Measurements from ENCODE around the gene TDRD12. TPM values are rescaled to one million over a fixed set of nuclear protein-coding genes. Genes with fewer than 3 reads are reported as not detected.

The TDRD12 gene
- total RNA-seq, 1 experiment from 2014 or later: 0.64 TPM

GRCh38 chr19:32870981-32871451, 151.4 kb downstream of the TDRD12 start:
- H3K4me1 ChIP-seq (ENCODE audit: insufficient read depth, low read length, poor library complexity, severe bottlenecking): no peaks in the 10 kb centered on the region
- H3K27me3 ChIP-seq (replicated peaks; ENCODE audit: insufficient read depth, low read depth, low read length, poor library complexity): no peaks in the 10 kb centered on the region
- ChIA-PET POLR2A (ENCODE audit: low non-redundant PET) (no interaction called here), CTCF (no interaction called here)
- TF ChIP-seq EZH2 (IDR thresholded peaks at IDR 0.05; ENCODE audit: borderline replicate concordance, low read depth, low read length, poor library complexity, severe bottlenecking) (no peak), CTCF (conservative IDR thresholded peaks at IDR 0.05; ENCODE audit: low read depth, low read length) (no peak)
- BruUV-seq (replicated peaks): no TSS peak
- H3K4me3 ChIP-seq (ENCODE audit: low read depth, low read length, poor library complexity, severe bottlenecking): no peak overlapping the region
- H3K9me3 ChIP-seq (ENCODE audit: low read depth, low read length, poor library complexity, severe bottlenecking): no peaks in the 10 kb centered on the region
- no peak overlapping the region for H3K27ac ChIP-seq (ENCODE audit: low read depth, low read length, poor library complexity, severe bottlenecking)
- H3K36me3 ChIP-seq (ENCODE audit: insufficient read depth, low read length, poor library complexity, severe bottlenecking): no peaks in the 10 kb centered on the region
- intact Hi-C loops (cut with micrococcal nuclease; ENCODE audit: unreplicated experiment): no loop called here
- no peak for DNase-seq (ENCODE audit: low spot score)

GRCh38 chr19:32872391-32872790, 152.8 kb downstream of the TDRD12 start:
- no TSS peak for BruUV-seq (replicated peaks)
- DNase-seq (ENCODE audit: low spot score): no peak

GRCh38 chr19:32873247-32873959, 153.8 kb downstream of the TDRD12 start:
- intact Hi-C loops (cut with micrococcal nuclease; ENCODE audit: unreplicated experiment): no loop called here
- no peaks in the 10 kb centered on the region for H3K36me3 ChIP-seq (ENCODE audit: insufficient read depth, low read length, poor library complexity, severe bottlenecking)
- H3K27ac ChIP-seq (ENCODE audit: low read depth, low read length, poor library complexity, severe bottlenecking): no peak overlapping the region
- no peaks in the 10 kb centered on the region for H3K4me1 ChIP-seq (ENCODE audit: insufficient read depth, low read length, poor library complexity, severe bottlenecking)
- DNase-seq (ENCODE audit: low spot score): no peak
- BruUV-seq (replicated peaks): no TSS peak
- H3K4me3 ChIP-seq (ENCODE audit: low read depth, low read length, poor library complexity, severe bottlenecking): no peak overlapping the region
- no peaks in the 10 kb centered on the region for H3K9me3 ChIP-seq (ENCODE audit: low read depth, low read length, poor library complexity, severe bottlenecking)
- no peaks in the 10 kb centered on the region for H3K27me3 ChIP-seq (replicated peaks; ENCODE audit: insufficient read depth, low read depth, low read length, poor library complexity)
- CTCF ChIA-PET: no interaction called here
- TF ChIP-seq EZH2 (IDR thresholded peaks at IDR 0.05; ENCODE audit: borderline replicate concordance, low read depth, low read length, poor library complexity, severe bottlenecking): no peak
- TF ChIP-seq CTCF (conservative IDR thresholded peaks at IDR 0.05; ENCODE audit: low read depth, low read length): no peak
- POLR2A ChIA-PET (ENCODE audit: low non-redundant PET): no interaction called here

More at GRCh38 chr19:32872391-32872790, 152.8 kb downstream of the TDRD12 start:
- ChIA-PET POLR2A (ENCODE audit: low non-redundant PET) (no interaction called here), CTCF (no interaction called here)
- intact Hi-C loops (cut with micrococcal nuclease; ENCODE audit: unreplicated experiment): no loop called here
- H3K27me3 ChIP-seq (replicated peaks; ENCODE audit: insufficient read depth, low read depth, low read length, poor library complexity): no peaks in the 10 kb centered on the region
- no peak overlapping the region for H3K27ac ChIP-seq (ENCODE audit: low read depth, low read length, poor library complexity, severe bottlenecking)
- H3K4me3 ChIP-seq (ENCODE audit: low read depth, low read length, poor library complexity, severe bottlenecking): no peak overlapping the region
- no peaks in the 10 kb centered on the region for H3K36me3 ChIP-seq (ENCODE audit: insufficient read depth, low read length, poor library complexity, severe bottlenecking)
- H3K4me1 ChIP-seq (ENCODE audit: insufficient read depth, low read length, poor library complexity, severe bottlenecking): no peaks in the 10 kb centered on the region
- TF ChIP-seq EZH2 (IDR thresholded peaks at IDR 0.05; ENCODE audit: borderline replicate concordance, low read depth, low read length, poor library complexity, severe bottlenecking) (no peak), CTCF (conservative IDR thresholded peaks at IDR 0.05; ENCODE audit: low read depth, low read length) (no peak)
- H3K9me3 ChIP-seq (ENCODE audit: low read depth, low read length, poor library complexity, severe bottlenecking): no peaks in the 10 kb centered on the region

Data from A673 (cell line).